Upper lobe of left lung (tissue), 4 donors: ENCODE data around the gene NELFB.

Experiments
- EP300 ChIP-seq, 4 donors: sonication (generic); formaldehyde crosslinking; IDR thresholded peaks; one replicate each; pipeline ENCODE4 v1.5.1; 2017; ENCODE audit warnings: antibody characterized with exemption in 4 of 4, control low read depth in 2 of 4
- POLR2A ChIP-seq, 4 donors: fragments of 450-650 bp; IDR thresholded peaks; one replicate each; pipeline ENCODE4 v1.5.1; 2016 to 2017; ENCODE audit warnings: antibody characterized with exemption in 4 of 4, mild to moderate bottlenecking in 2 of 4
- POLR2AphosphoS5 ChIP-seq, 2 donors: sonication (generic); formaldehyde crosslinking; IDR thresholded peaks; one replicate each; pipeline ENCODE4 v1.5.1; 2017; ENCODE audit warnings: antibody characterized with exemption in 2 of 2
- TF ChIP-seq, protein P1 (sequence below), 6 experiments: fragments of 450-650 bp in 4 of 6; fragments of 200-600 bp in 2 of 6; sonication (generic) in 2 of 6; IDR thresholded peaks; one replicate each; pipeline ENCODE4 v1.5.1; 2016 to 2019; ENCODE audit warnings: antibody characterized with exemption in 6 of 6

DNA sequence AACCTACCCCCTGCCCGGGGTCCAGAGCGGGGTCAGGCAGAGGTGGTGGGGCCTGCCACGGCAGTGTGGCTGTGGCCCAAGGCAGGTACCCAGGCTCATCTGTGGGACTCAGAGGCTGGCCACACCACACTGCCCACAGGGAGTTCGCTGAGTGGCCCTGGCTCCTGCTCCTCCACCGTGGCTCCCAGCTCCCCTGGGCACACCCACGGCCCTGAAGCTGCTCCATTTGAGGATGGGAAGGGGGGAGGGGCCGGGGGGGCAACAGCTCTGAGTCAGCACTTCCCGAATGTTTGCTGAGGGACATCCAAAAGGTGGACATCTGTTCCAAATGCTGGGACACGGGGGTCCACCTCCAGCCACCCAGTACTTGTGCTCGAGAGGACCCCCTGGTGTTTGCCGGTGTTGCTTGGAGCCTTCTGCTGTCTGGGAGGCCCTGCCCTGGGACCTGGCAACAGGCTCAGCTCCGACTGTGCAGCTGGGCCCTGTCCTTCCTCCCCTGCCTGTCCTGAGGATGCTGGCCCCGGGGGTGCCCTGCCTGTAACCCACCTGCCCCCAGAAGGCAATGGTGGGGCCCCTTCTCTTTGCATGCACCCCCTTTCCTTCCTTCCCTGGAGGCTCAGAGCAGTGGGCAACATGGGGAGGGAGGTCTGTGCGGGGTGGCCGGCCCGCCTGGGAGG, 49.4 kb downstream of the NELFB start:
- TF ChIP-seq, protein P1, sequence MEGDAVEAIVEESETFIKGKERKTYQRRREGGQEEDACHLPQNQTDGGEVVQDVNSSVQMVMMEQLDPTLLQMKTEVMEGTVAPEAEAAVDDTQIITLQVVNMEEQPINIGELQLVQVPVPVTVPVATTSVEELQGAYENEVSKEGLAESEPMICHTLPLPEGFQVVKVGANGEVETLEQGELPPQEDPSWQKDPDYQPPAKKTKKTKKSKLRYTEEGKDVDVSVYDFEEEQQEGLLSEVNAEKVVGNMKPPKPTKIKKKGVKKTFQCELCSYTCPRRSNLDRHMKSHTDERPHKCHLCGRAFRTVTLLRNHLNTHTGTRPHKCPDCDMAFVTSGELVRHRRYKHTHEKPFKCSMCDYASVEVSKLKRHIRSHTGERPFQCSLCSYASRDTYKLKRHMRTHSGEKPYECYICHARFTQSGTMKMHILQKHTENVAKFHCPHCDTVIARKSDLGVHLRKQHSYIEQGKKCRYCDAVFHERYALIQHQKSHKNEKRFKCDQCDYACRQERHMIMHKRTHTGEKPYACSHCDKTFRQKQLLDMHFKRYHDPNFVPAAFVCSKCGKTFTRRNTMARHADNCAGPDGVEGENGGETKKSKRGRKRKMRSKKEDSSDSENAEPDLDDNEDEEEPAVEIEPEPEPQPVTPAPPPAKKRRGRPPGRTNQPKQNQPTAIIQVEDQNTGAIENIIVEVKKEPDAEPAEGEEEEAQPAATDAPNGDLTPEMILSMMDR (IDR thresholded peaks at IDR 0.05): no peak
- TF ChIP-seq POLR2A (IDR thresholded peaks at IDR 0.05) (no peak), EP300 (IDR thresholded peaks at IDR 0.05) (no peak), POLR2AphosphoS5 (IDR thresholded peaks at IDR 0.05) (no peak)
